ENCODE results near the gene GASK1B. TPM values are rescaled to one million over a fixed set of nuclear protein-coding genes. Genes with fewer than 3 reads are reported as not detected.
A peak's percentile ranks its signal among the peaks of the same experiment; 100 is the strongest.

Gene GASK1B
- total RNA-seq, 1 donor from 2014 or later = 1.8 TPM

- TF ChIP-seq CTCF (IDR thresholded peaks at IDR 0.05; ENCODE audit: insufficient read depth, low read length, poor library complexity, severe bottlenecking) = no peak
- no peaks in the 10 kb centered on the region for H3K36me3 ChIP-seq (ENCODE audit: control insufficient read depth, insufficient read depth, low read length)
- H3K4me3 ChIP-seq (ENCODE audit: low read depth, low read length) = no peak overlapping the region
- DNase-seq (ENCODE audit: low read depth) = no peak
- no peaks in the 10 kb centered on the region for H3K27me3 ChIP-seq (ENCODE audit: control insufficient read depth, insufficient read depth, low read length)
Observed at GRCh38 chr4:158164768-158165213, 8.0 kb downstream of the GASK1B start.

- no peak for TF ChIP-seq CTCF (IDR thresholded peaks at IDR 0.05; ENCODE audit: insufficient read depth, low read length, poor library complexity, severe bottlenecking)
- H3K4me3 ChIP-seq (ENCODE audit: low read depth, low read length) = no peak overlapping the region
- no peaks in the 10 kb centered on the region for H3K27me3 ChIP-seq (ENCODE audit: control insufficient read depth, insufficient read depth, low read length)
- DNase-seq (ENCODE audit: low read depth) = no peak
- H3K36me3 ChIP-seq (ENCODE audit: control insufficient read depth, insufficient read depth, low read length) = no peaks in the 10 kb centered on the region
Observed at GRCh38 chr4:158163941-158164767, 8.7 kb downstream of the GASK1B start.

GRCh38 chr4:158162631-158163030 is 10.2 kb downstream of the GASK1B start:
- peak; percentile 42 for DNase-seq (ENCODE audit: low read depth)
- no peaks in the 10 kb centered on the region for H3K36me3 ChIP-seq (ENCODE audit: control insufficient read depth, insufficient read depth, low read length)
- no peak for TF ChIP-seq CTCF (IDR thresholded peaks at IDR 0.05; ENCODE audit: insufficient read depth, low read length, poor library complexity, severe bottlenecking)
- H3K27me3 ChIP-seq (ENCODE audit: control insufficient read depth, insufficient read depth, low read length) = no peaks in the 10 kb centered on the region
- no peak overlapping the region for H3K4me3 ChIP-seq (ENCODE audit: low read depth, low read length)

GRCh38 chr4:158161551-158162354 is 11.1 kb downstream of the GASK1B start:
- Histone ChIP-seq H3K27me3 (ENCODE audit: control insufficient read depth, insufficient read depth, low read length) (no peaks in the 10 kb centered on the region), H3K36me3 (ENCODE audit: control insufficient read depth, insufficient read depth, low read length) (no peaks in the 10 kb centered on the region), H3K4me3 (ENCODE audit: low read depth, low read length) (no peak overlapping the region)
- no peak for TF ChIP-seq CTCF (IDR thresholded peaks at IDR 0.05; ENCODE audit: insufficient read depth, low read length, poor library complexity, severe bottlenecking)
- peak; percentile 93 for DNase-seq (ENCODE audit: low read depth)

GRCh38 chr4:158159718-158160094 is 13.1 kb downstream of the GASK1B start:
- H3K36me3 ChIP-seq (ENCODE audit: control insufficient read depth, insufficient read depth, low read length) = no peaks in the 10 kb centered on the region
- no peak for TF ChIP-seq CTCF (IDR thresholded peaks at IDR 0.05; ENCODE audit: insufficient read depth, low read length, poor library complexity, severe bottlenecking)
- no peak overlapping the region for H3K4me3 ChIP-seq (ENCODE audit: low read depth, low read length)
- H3K27me3 ChIP-seq (ENCODE audit: control insufficient read depth, insufficient read depth, low read length) = no peaks in the 10 kb centered on the region
- DNase-seq (ENCODE audit: low read depth) = no peak
